ENCODE measurements around the gene ROBO2.

The ROBO2 gene

DNA sequence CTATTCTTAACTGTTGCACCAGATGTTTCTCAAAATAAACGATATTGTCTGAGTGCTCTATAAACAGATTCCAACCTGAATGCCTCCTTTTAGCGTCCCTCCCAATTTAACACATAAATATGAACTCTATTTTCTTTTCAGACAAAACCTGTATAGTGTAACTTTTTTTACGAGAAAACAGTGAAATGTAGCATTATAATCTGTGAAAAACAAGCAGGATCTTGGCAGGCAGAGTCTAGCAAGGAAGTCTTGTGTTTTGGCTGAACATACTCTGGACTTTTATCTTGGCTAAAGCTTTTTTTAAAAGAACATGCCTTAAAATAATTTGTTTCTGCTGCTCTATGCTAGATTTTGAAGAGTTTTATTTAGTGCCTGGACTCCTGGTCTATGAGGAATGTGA is 150.5 kb downstream of the ROBO2 start:
- no peak for DNase-seq (ENCODE audit: low read depth, low spot score)

DNA sequence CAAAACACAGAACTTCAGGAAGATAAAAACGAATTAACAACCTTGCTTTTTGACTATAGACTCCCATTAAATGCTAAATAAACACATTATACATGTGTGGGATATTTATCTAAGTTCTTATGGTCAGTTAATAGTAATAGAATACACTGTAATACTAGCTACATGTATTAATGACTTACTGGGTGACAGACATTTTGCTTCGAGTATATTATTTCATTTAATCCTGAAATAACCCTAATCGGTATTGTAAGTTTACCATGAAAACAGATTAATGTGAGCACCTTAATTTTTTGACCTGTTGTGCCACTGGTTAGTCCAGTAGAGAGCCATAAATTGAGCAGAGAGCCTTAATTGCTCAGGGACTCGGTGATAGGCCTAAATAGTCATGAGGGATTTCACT is 151.1 kb downstream of the ROBO2 start:
- DNase-seq (ENCODE audit: low read depth, low spot score), result no peak

- no peak for DNase-seq (ENCODE audit: low read depth, low spot score)
Observed at GRCh38 chr3:77191640-77192039, 151.7 kb downstream of the ROBO2 start.

GRCh38 chr3:77195766-77196545 is 156.1 kb downstream of the ROBO2 start:
- no peak for DNase-seq (ENCODE audit: low read depth, low spot score)

DNA sequence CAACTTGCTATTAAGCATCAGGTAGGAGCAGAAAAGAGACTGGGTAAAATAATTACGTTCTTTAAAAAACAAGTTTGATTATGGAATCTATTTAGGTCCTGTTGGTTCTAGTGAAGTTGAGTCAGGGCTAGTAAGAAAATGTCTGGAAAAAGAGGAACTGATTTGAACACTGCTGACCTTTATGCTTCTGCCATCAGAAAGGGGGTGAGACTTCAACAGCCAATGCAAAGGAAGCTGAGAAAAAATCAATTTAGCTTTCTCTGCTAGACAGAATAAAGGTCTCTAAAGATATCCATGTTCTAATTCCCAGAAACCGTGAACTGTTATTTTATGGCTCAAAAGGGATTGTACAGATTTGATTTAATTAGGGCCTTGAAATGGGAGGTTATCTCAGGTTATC is 157.5 kb downstream of the ROBO2 start:
- no peak for DNase-seq (ENCODE audit: low read depth, low spot score)

DNA sequence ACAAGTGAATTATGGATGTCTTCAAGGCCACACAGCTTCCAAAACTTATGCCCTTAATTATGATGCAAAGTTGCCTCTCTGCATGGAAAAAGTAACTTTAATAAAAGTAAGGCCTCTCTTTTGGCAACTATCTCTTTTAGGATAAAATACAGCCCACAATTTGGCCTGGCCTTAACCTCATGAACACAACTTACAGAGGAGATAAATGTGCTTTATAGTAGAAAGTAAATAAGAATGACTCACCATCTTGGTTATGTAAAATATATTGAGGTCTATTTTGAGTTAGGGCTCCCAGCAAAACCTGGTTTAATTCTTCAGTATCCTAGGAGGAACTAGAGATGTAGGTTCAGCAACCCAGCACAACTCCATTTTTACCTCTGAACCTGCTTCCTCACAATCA is 164.0 kb downstream of the ROBO2 start:
- DNase-seq (ENCODE audit: low read depth, low spot score), result no peak

GRCh38 chr3:77204788-77205187 is 164.9 kb downstream of the ROBO2 start:
- DNase-seq (ENCODE audit: low read depth, low spot score), result no peak

DNA sequence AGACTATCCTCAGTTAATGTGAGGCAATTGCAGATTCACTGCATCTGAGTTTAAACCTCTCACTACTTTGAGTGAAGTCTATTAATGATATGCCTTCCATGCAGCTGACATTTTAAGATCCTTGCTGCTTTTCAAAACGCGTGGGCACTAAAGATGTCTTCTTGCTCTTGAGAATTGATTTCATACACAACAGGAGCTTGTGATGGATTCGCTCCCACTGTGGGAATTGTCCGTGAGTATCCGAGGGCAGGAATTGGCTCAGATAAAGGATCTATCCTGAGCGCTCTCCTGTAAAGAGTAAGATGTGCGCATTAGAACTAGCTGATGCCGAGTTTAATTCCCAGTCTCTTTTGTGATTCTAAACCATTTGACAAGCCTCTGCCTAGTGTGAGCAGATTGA is 167.9 kb downstream of the ROBO2 start:
- DNase-seq (ENCODE audit: low read depth, low spot score), result no peak

- DNase-seq (ENCODE audit: low read depth, low spot score), result no peak
Observed at GRCh38 chr3:77222701-77223100, 182.8 kb downstream of the ROBO2 start.

GRCh38 chr3:77227567-77227966 is 187.7 kb downstream of the ROBO2 start:
- no peak for DNase-seq (ENCODE audit: low read depth, low spot score)

GRCh38 chr3:77232557-77232956 is 192.7 kb downstream of the ROBO2 start:
- no peak for DNase-seq (ENCODE audit: low read depth, low spot score)

- no peak for DNase-seq (ENCODE audit: low read depth, low spot score)
Observed at GRCh38 chr3:77234004-77234403, 194.1 kb downstream of the ROBO2 start.

DNA sequence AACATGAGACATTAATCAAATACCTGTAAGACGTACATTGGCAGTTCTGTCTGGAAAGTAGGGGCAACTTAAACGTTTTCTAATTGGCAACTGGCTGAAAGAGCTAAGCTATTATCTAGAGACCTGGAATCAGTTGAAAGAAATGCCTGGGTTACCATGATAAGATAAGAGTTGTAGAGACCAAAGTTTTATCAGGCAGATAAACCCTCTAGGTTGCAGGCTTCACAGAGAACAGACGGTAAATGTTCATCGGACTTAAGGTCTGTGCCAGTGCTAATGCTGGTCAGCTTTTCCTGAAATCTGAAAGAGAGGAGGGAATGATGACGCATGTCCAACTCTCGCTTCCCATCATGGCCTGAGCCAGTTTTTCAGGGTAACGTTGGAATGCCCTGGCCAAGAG is 196.2 kb downstream of the ROBO2 start:
- DNase-seq (ENCODE audit: low read depth, low spot score), result no peak

DNA sequence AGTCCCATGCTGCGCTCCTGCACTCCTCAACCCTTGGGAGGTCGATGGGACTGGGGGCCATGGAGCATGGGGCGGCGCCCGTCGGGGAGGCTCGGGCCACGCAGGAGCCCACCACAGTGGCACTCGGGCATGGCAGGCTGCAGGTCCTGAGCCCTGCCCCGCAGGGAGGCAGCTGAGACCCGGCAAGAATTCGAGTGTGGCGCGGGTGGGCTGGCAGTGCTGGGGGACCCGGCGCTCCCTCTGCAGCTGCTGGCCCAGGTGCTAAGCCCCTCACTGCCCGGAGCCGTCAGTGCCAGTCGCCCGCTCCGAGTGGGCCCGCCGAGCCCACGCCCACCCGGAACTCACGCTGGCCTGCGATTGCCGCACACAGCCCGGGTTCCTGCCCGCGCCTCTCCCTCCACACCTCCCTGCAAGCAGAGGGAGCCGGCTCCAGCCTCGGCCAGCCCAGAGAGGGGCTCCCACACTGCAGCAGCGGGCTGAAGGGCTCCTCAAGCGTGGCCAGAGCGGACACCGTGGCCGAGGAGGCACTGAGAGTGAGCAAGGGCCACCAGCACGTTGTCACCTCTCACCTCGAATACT is 200.3 kb downstream of the ROBO2 start:
- DNase-seq (ENCODE audit: low read depth, low spot score), result no peak

- no peak for DNase-seq (ENCODE audit: low read depth, low spot score)
Observed at GRCh38 chr3:77242371-77242770, 202.5 kb downstream of the ROBO2 start.

- no peak for DNase-seq (ENCODE audit: low read depth, low spot score)
Observed at GRCh38 chr3:77244981-77245380, 205.1 kb downstream of the ROBO2 start.

DNA sequence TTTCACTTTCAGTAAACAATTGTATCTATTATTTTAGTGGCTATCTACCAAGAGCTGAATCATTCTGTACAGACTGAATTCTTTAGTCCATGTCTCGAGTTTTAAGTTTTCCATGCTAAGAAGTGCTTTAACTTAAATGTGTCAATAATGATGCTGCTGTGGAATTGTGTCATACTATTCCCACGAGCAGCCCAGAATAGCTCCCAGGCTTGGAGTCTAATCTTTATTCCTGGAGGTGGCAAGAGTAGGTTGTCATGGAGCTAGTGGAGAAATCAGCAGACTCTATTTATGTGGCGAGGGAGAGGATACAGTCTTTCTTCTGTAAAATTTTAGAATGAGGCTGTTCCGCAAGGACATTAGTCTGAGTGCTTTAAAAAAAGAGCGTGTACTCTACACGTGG is 207.2 kb downstream of the ROBO2 start:
- DNase-seq (ENCODE audit: low read depth, low spot score), result no peak

GRCh38 chr3:77247817-77248216 is 207.9 kb downstream of the ROBO2 start:
- no peak for DNase-seq (ENCODE audit: low read depth, low spot score)

GRCh38 chr3:77248420-77248819 is 208.5 kb downstream of the ROBO2 start:
- no peak for DNase-seq (ENCODE audit: low read depth, low spot score)

GRCh38 chr3:77251136-77251535 is 211.2 kb downstream of the ROBO2 start:
- no peak for DNase-seq (ENCODE audit: low read depth, low spot score)

DNA sequence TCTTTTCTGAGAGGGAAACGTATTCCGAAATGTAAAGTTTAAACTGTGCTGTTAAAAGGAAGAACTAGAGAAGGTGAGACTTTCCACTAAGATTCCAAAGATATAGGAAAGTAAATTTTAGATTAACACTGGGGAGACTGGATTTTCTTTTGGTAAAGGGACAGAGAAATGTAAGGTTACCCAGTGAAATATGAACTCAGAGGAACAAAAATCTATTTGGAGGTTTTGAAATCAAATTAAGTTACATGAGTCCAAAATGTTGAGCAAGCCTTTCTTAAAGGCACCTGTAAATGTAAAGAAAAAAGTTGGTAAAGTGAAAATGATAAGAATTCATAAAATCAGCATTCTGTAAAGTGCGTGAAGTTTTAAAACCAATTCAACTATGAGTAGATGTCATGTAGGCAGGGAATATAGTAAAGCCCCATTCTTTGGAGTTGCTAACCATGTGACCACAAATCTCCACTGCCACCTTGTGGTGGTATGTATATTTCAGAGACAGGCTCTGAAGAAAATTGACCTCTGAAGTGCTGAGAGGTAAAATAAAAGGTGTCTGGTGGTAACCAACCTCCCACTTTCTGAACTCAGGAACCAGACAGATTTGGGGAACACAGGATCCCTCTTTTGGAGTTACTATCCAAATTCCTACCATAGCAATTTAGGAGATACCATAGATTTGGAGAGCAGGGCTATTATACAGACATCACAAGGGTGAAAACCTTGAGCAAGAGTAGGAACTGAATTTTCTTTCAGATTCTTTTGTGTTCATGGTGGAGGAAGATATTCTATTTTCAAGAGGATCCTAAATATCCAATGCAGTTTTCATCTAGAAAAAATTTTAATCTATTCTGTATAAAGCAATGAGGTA is 215.3 kb downstream of the ROBO2 start:
- DNase-seq (ENCODE audit: low read depth, low spot score), result peak; percentile 37
